ENCODE results near the gene LPP.

LPP gene

GRCh38 chr3:188822411-188822810 is 668.5 kb downstream of the LPP start:
- DNase-seq: no peak

- no peak for DNase-seq
Measured at GRCh38 chr3:188824566-188824965, 670.6 kb downstream of the LPP start.

GRCh38 chr3:188825901-188826300 is 671.9 kb downstream of the LPP start:
- DNase-seq: no peak

- DNase-seq: no peak
Measured at GRCh38 chr3:188826574-188826973, 672.6 kb downstream of the LPP start.

- DNase-seq: no peak
Measured at GRCh38 chr3:188827103-188827502, 673.1 kb downstream of the LPP start.

GRCh38 chr3:188827576-188827975 is 673.6 kb downstream of the LPP start:
- DNase-seq: no peak

- no peak for DNase-seq
Measured at GRCh38 chr3:188829130-188829529, 675.2 kb downstream of the LPP start.

GRCh38 chr3:188829576-188829975 is 675.6 kb downstream of the LPP start:
- no peak for DNase-seq

- no peak for DNase-seq
Measured at GRCh38 chr3:188830893-188831292, 676.9 kb downstream of the LPP start.

GRCh38 chr3:188832146-188832545 is 678.2 kb downstream of the LPP start:
- DNase-seq: no peak

- DNase-seq: no peak
Measured at GRCh38 chr3:188832961-188833721, 679.2 kb downstream of the LPP start.

GRCh38 chr3:188834349-188834748 is 680.4 kb downstream of the LPP start:
- no peak for DNase-seq

GRCh38 chr3:188839187-188839695 is 685.3 kb downstream of the LPP start:
- no peak for DNase-seq

- no peak for DNase-seq
Measured at GRCh38 chr3:188840290-188840689, 686.3 kb downstream of the LPP start.

GRCh38 chr3:188841906-188842305 is 687.9 kb downstream of the LPP start:
- no peak for DNase-seq

- no peak for DNase-seq
Measured at GRCh38 chr3:188842639-188843038, 688.7 kb downstream of the LPP start.

- no peak for DNase-seq
Measured at GRCh38 chr3:188844096-188844495, 690.1 kb downstream of the LPP start.

- DNase-seq: no peak
Measured at GRCh38 chr3:188845514-188845913, 691.6 kb downstream of the LPP start.

- DNase-seq: no peak
Measured at GRCh38 chr3:188848947-188849346, 695.0 kb downstream of the LPP start.

- no peak for DNase-seq
Measured at GRCh38 chr3:188853856-188854771, 700.2 kb downstream of the LPP start.

GRCh38 chr3:188854772-188855149 is 700.8 kb downstream of the LPP start:
- DNase-seq: no peak

- DNase-seq: no peak
Measured at GRCh38 chr3:188855675-188856074, 701.7 kb downstream of the LPP start.

- DNase-seq: no peak
Measured at GRCh38 chr3:188860147-188860546, 706.2 kb downstream of the LPP start.

Data from GF-D8 (cell line).